C4-2B (cell line): ENCODE measurements around the gene ALDH1L1.

Experiments used
- H3K27ac ChIP-seq: fragments of 450-650 bp; 2 replicates; pipeline ENCODE4 v1.5.1; 2017
- ZFX ChIP-seq: fragments of 450-650 bp; IDR thresholded peaks from 2 replicates; pipeline ENCODE4 v1.6.1; 2017
- TF ChIP-seq, protein P1 (sequence below): fragments of 450-650 bp; conservative IDR thresholded peaks from 2 replicates; pipeline ENCODE4 v1.5.1; 2017; ENCODE audit warnings: mild to moderate bottlenecking

Gene ALDH1L1

GRCh38 chr3:126054870-126055269 lies 125.5 kb downstream of the ALDH1L1 start:
- H3K27ac ChIP-seq, result no peak overlapping the region

DNA sequence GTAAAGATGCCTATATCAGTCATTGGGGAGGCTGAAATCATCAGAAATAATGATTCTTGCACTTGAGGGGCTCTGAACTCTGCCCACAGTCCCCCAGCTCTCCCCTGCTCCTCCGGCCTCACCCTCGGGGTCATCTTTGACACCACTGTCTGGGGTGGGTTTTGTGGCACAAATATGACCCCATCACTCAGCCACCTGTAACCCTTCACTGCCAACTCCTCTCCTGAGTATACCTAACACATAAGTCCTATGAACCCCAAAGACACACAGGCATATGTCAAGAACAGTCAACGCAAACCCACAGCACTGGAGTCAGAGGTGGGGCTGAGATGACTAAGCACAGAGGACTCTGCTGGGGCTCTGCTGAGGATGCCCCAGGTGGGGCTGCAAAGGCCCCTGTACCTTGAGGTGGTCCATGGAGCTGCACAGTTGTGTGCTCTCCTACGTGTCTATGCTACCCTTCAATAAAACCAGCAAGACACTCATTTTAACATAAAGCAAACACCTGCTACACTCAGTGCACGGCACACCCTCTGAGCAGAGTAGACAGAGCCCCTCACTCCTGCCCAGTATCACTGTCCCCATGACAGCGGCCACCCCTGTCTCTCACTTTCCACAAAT lies 126.3 kb downstream of the ALDH1L1 start:
- TF ChIP-seq ZFX, result no peak
- TF ChIP-seq, protein P1, sequence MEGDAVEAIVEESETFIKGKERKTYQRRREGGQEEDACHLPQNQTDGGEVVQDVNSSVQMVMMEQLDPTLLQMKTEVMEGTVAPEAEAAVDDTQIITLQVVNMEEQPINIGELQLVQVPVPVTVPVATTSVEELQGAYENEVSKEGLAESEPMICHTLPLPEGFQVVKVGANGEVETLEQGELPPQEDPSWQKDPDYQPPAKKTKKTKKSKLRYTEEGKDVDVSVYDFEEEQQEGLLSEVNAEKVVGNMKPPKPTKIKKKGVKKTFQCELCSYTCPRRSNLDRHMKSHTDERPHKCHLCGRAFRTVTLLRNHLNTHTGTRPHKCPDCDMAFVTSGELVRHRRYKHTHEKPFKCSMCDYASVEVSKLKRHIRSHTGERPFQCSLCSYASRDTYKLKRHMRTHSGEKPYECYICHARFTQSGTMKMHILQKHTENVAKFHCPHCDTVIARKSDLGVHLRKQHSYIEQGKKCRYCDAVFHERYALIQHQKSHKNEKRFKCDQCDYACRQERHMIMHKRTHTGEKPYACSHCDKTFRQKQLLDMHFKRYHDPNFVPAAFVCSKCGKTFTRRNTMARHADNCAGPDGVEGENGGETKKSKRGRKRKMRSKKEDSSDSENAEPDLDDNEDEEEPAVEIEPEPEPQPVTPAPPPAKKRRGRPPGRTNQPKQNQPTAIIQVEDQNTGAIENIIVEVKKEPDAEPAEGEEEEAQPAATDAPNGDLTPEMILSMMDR, result no peak
- no peak overlapping the region for H3K27ac ChIP-seq

More at GRCh38 chr3:126054870-126055269, 125.5 kb downstream of the ALDH1L1 start:
- no peak for TF ChIP-seq ZFX
- TF ChIP-seq, protein P1, result no peak
